RWPE2 (cell line): Measurements from ENCODE around the gene ANAPC16.
A peak's percentile ranks its signal among the peaks of the same experiment; 100 is the strongest.

Source experiments
- ATAC-seq: fragments of 200-7000 bp; cut with Tn5 transposase; 3 replicates; pipeline ENCODE4 v1.9.1; 2021; ENCODE audit warnings: low read depth
- DNase-seq: peaks from one replicate; pipeline ENCODE4 v3.0.0-alpha.2; 2020; ENCODE audit warnings: low spot score
- H3K27ac ChIP-seq: fragments of 450-650 bp; 2 replicates; pipeline ENCODE4 v1.5.1; 2017; ENCODE audit warnings: mild to moderate bottlenecking; ENCODE audit not compliant: poor library complexity, severe bottlenecking
- H3K27me3 ChIP-seq: fragments of 250-450 bp; sonication (Bioruptor Pico); 2 replicates; pipeline ENCODE4 v1.5.1; 2021; ENCODE audit warnings: mild to moderate bottlenecking, moderate library complexity; ENCODE audit not compliant: insufficient read depth, poor library complexity, severe bottlenecking
- H3K36me3 ChIP-seq: fragments of 250-450 bp; sonication (Bioruptor Pico); 2 replicates; pipeline ENCODE4 v1.5.1; 2020; ENCODE audit warnings: low read depth, mild to moderate bottlenecking, moderate library complexity
- H3K4me1 ChIP-seq: fragments of 250-450 bp; sonication (Bioruptor Pico); 2 replicates; pipeline ENCODE4 v1.5.1; 2021; ENCODE audit warnings: mild to moderate bottlenecking, moderate library complexity; ENCODE audit not compliant: insufficient read depth, poor library complexity, severe bottlenecking
- H3K4me3 ChIP-seq: fragments of 250-450 bp; sonication (Bioruptor Pico); 2 replicates; pipeline ENCODE4 v1.5.1; 2021; ENCODE audit warnings: mild to moderate bottlenecking, moderate library complexity; ENCODE audit not compliant: severe bottlenecking
- H3K9me3 ChIP-seq: fragments of 250-450 bp; sonication (Bioruptor Pico); 2 replicates; pipeline ENCODE4 v1.5.1; 2021; ENCODE audit warnings: mild to moderate bottlenecking, moderate library complexity; ENCODE audit not compliant: severe bottlenecking
- TF ChIP-seq, protein P1 (sequence below): fragments of 450-650 bp; IDR thresholded peaks from one replicate; pipeline ENCODE4 v1.5.1; 2017; ENCODE audit warnings: mild to moderate bottlenecking, moderate library complexity; ENCODE audit not compliant: poor library complexity, severe bottlenecking

ANAPC16 gene

DNA sequence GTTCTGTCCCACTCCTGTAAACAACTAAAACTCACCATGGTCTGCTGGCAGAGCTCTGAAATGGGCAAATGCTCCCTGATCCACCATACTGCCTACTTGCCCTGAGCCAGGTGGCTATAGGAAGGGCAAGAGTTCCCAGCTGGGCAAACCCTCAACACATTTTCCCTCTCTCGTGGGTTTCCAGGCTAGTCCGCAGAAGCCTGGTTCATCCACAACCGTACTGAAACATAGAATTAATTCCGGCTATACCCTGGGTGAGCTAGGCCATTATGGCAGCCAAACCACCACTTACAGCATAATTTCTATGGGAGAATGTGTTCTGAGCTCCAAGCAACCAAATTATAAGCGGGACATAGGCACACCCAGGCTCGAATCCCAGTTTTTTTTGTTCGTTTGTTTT, 37.8 kb downstream of the ANAPC16 start:
- TF ChIP-seq, protein P1, sequence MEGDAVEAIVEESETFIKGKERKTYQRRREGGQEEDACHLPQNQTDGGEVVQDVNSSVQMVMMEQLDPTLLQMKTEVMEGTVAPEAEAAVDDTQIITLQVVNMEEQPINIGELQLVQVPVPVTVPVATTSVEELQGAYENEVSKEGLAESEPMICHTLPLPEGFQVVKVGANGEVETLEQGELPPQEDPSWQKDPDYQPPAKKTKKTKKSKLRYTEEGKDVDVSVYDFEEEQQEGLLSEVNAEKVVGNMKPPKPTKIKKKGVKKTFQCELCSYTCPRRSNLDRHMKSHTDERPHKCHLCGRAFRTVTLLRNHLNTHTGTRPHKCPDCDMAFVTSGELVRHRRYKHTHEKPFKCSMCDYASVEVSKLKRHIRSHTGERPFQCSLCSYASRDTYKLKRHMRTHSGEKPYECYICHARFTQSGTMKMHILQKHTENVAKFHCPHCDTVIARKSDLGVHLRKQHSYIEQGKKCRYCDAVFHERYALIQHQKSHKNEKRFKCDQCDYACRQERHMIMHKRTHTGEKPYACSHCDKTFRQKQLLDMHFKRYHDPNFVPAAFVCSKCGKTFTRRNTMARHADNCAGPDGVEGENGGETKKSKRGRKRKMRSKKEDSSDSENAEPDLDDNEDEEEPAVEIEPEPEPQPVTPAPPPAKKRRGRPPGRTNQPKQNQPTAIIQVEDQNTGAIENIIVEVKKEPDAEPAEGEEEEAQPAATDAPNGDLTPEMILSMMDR = no peak
- Histone ChIP-seq H3K9me3 (no peaks in the 10 kb centered on the region), H3K27ac (peak overlapping the region; percentile 99), H3K36me3 (no peaks in the 10 kb centered on the region), H3K4me3 (no peak overlapping the region), H3K4me1 (peaks cover 34% of the 10 kb centered on the region), H3K27me3 (no peaks in the 10 kb centered on the region)
- ATAC-seq = no peak
- no peak for DNase-seq

- peak; percentile 77 for DNase-seq
- H3K27me3 ChIP-seq = no peaks in the 10 kb centered on the region
- peak overlapping the region; percentile 99 for H3K27ac ChIP-seq
- TF ChIP-seq, protein P1 = no peak
- H3K4me1 ChIP-seq = peaks cover 28% of the 10 kb centered on the region
- H3K4me3 ChIP-seq = no peak overlapping the region
- no peaks in the 10 kb centered on the region for H3K9me3 ChIP-seq
- peak; percentile 88 for ATAC-seq
- H3K36me3 ChIP-seq = no peaks in the 10 kb centered on the region
Measured at GRCh38 chr10:72254813-72255568, 39.2 kb downstream of the ANAPC16 start.

GRCh38 chr10:72255977-72256729, 40.3 kb downstream of the ANAPC16 start:
- ATAC-seq = no peak
- TF ChIP-seq, protein P1 = no peak
- no peaks in the 10 kb centered on the region for H3K9me3 ChIP-seq
- peaks cover 33% of the 10 kb centered on the region for H3K4me1 ChIP-seq
- no peaks in the 10 kb centered on the region for H3K36me3 ChIP-seq
- no peaks in the 10 kb centered on the region for H3K27me3 ChIP-seq
- peak overlapping the region; percentile 99 for H3K27ac ChIP-seq
- H3K4me3 ChIP-seq = no peak overlapping the region
- DNase-seq = no peak

DNA sequence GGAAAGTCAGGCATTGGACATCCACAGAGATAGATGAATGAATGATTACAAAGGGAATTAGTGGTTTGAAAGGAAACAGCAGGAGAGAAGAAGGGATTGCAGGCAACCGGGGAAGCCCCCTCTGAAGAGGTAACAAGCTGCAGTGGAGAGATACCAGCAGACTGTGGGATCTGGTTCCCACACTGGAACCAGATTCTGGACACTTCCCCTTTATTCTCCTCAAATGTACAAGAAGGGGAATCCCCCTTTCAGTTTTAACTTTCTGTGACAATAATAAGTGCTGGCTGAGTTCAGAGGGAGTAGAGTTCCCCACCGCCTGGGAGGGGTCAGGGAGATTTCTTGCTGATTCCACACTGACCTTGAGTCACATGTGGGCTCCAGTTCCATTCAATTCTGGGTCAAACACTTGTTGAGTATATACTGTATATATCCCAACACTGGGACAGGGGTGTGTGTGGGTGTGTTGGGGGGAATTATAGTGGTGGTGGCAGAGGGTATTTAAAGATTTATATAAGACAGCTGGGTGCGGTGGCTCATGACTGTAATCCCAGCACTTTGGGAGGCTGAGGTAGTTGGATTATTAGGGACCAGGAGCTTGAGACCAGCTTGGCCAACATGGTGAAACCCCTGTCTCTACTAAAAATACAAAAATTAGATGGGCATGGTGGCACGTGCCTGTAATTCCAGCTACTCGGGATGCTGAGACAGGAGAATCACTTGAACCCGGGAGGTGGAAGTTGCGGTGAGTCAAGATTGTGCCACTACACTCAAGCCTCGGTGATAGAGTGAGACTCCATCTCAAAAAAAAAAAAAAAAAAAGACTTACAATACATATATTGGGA, 41.5 kb downstream of the ANAPC16 start:
- DNase-seq (no peak), ATAC-seq (no peak)
- Histone ChIP-seq H3K4me3 (no peak overlapping the region), H3K4me1 (peaks cover 44% of the 10 kb centered on the region), H3K36me3 (no peaks in the 10 kb centered on the region), H3K27me3 (no peaks in the 10 kb centered on the region), H3K9me3 (no peaks in the 10 kb centered on the region), H3K27ac (peak overlapping the region; percentile 99)
- TF ChIP-seq, protein P1 = no peak
